GM12801 (cell line): Measurements from ENCODE around the gene PSMB5.

Experiments
- CTCF ChIP-seq: IDR thresholded peaks from one replicate; pipeline ENCODE4 v1.5.1; 2011; ENCODE audit warnings: control low read depth; ENCODE audit not compliant: insufficient read length; ENCODE audit errors: extremely low read depth

The PSMB5 gene

GRCh38 chr14:23015618-23016017 is 19.1 kb downstream of the PSMB5 start:
- no peak for TF ChIP-seq CTCF

- no peak for TF ChIP-seq CTCF
These were observed 21.5 kb downstream of the PSMB5 start for GRCh38 chr14:23013054-23013748.

- TF ChIP-seq CTCF = no peak
These were observed 24.6 kb downstream of the PSMB5 start, which contains the start of gene C14orf93 for GRCh38 chr14:23009939-23010726. TSS of gene C14orf93 (minus strand) at chr14:23010143. CDS start at chr14:22999023, 11,120 bp downstream.

- TF ChIP-seq CTCF = no peak
These were observed 25.2 kb downstream of the PSMB5 start for GRCh38 chr14:23009483-23009938.

- TF ChIP-seq CTCF = no peak
These were observed 25.9 kb downstream of the PSMB5 start for GRCh38 chr14:23008831-23009230.

- no peak for TF ChIP-seq CTCF
These were observed 27.9 kb downstream of the PSMB5 start for GRCh38 chr14:23006544-23007419.

- TF ChIP-seq CTCF = no peak
These were observed 28.5 kb downstream of the PSMB5 start for GRCh38 chr14:23006188-23006534.
